Skeletal muscle tissue (tissue), 4 donors: ENCODE measurements around the gene DENND1A. TPM values are rescaled to one million over a fixed set of nuclear protein-coding genes. Genes with fewer than 3 reads are reported as not detected.

Experiments
- H3K27ac ChIP-seq: one replicate; pipeline ENCODE4 v1.7.0; 2013; ENCODE audit warnings: mild to moderate bottlenecking, low read depth, low read length, inconsistent platforms
- H3K27me3 ChIP-seq, 3 donors: one replicate each; pipeline ENCODE4 v1.7.0; 2013; ENCODE audit warnings: low read length in 3 of 3; ENCODE audit not compliant: control insufficient read depth in 3 of 3, insufficient read depth in 3 of 3
- H3K36me3 ChIP-seq, 3 donors: one replicate each; pipeline ENCODE4 v1.7.0; 2013; ENCODE audit warnings: low read length in 3 of 3; ENCODE audit not compliant: control insufficient read depth in 3 of 3, insufficient read depth in 3 of 3
- H3K4me1 ChIP-seq, 3 donors: one replicate each; pipeline ENCODE4 v1.7.0; 2013; ENCODE audit warnings: low read length in 3 of 3, mild to moderate bottlenecking in 3 of 3; ENCODE audit not compliant: control insufficient read depth in 3 of 3, insufficient read depth in 3 of 3
- H3K4me3 ChIP-seq, 3 donors: one replicate each; pipeline ENCODE4 v1.7.0; 2013; ENCODE audit warnings: low read length in 3 of 3
- H3K9ac ChIP-seq, 3 donors: one replicate each; pipeline ENCODE4 v1.7.0; 2013; ENCODE audit warnings: low read length in 3 of 3, mild to moderate bottlenecking in 3 of 3, moderate library complexity in 2 of 3, low read depth in 1 of 3
- H3K9me3 ChIP-seq, 3 donors: one replicate each; pipeline ENCODE4 v1.7.0; 2013; ENCODE audit warnings: low read length in 3 of 3; ENCODE audit not compliant: control insufficient read depth in 3 of 3
- total RNA-seq: library from RNA; depleted of rRNA; stranded (reverse); fragments of >200 nt; gene quantifications from one replicate; pipeline ENCODE4 v1.2.3, GENCODE V29; 2014
- donor health status: Osteomylitis.

DENND1A gene
- total RNA-seq, 1 donor from 2014 or later: 23.5 TPM

DNA sequence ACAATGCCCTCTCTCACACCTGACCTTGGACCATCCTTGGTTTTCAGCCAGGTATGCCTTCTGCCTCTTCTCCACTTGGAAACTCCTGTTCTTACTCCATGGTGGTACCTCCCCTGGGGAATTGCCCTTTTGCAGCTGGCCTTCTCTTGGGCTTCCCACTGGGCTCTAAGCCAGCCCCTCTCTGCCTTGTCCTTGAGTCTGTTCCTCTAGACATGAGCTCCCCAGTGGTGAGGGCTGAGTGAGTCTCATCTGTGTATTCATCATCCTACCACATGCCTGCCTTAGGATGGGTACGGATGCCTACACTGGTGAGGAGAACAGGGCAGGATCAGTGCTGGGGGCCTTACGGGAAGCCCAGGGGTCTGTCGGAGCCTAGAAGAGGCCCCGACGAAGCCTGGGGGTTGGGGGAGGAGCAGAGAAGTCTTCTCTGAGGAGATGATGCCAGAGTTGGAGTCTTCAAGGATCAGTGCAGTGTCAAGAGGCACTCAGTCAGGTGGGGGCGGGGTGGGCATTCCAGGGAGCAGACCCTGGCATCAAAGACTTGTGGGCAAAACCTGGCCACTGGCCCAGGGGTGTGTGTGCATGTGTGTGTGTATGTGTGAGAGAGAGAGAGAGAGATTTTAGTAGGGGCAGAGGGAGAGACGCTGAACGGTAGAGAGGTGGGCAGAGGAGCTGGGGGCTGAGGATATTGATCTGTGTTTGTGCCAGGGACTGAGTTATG lies 579.2 kb downstream of the DENND1A start:
- Histone ChIP-seq H3K4me1 (peaks cover 4 to 11% (median 5%) of the 10 kb centered on the region in 3 donors), H3K27me3 (peaks cover 27 to 66% (median 40%) of the 10 kb centered on the region in 3 donors), H3K27ac (no peak overlapping the region), H3K9ac (no peak overlapping the region), H3K36me3 (no peaks in the 10 kb centered on the region), H3K9me3 (no peaks in the 10 kb centered on the region), H3K4me3 (no peak overlapping the region)

DNA sequence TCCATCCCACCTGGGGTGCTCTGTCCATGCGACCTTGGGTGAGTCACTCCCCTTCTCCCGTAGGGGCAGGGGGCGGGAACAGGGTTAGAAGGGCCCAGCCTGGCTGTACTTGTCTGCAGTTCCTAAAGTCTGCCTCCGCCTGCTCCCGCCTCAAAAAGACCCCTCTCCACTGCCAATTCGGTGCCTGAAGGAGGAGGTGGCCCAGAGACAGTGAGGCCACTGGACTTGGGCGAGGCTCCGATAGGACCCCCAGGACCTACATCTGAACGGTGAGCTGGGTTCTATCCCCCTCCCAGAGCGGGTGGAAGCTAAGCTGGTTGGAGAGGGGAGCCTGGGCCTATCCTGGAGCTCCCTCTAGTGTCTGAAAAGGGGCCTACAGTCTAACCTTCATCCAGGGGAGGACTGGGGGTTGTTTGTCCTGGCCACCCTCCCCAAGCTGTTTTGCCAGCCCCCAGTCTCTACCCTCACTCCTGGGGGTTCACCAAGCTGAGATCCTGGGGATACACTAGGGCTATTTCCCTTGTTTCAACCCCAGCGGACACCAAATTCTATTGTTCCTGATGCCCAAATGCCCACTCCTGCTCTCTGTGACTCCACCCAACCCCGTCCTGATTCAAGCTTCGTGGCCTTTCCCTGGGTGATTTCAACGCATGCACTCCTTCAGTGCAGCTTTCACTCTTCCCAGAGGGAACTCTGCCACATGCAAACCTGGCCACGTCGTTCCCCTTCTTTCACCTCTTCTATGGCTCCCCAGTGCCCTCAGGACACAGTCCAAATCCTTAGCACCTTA lies 580.0 kb downstream of the DENND1A start:
- Histone ChIP-seq H3K4me3 (no peak overlapping the region), H3K36me3 (no peaks in the 10 kb centered on the region), H3K9me3 (no peaks in the 10 kb centered on the region), H3K27ac (no peak overlapping the region), H3K27me3 (peaks cover 27 to 62% (median 34%) of the 10 kb centered on the region in 3 donors), H3K9ac (no peak overlapping the region), H3K4me1 (peaks cover 5 to 16% (median 8%) of the 10 kb centered on the region in 3 donors)

DNA sequence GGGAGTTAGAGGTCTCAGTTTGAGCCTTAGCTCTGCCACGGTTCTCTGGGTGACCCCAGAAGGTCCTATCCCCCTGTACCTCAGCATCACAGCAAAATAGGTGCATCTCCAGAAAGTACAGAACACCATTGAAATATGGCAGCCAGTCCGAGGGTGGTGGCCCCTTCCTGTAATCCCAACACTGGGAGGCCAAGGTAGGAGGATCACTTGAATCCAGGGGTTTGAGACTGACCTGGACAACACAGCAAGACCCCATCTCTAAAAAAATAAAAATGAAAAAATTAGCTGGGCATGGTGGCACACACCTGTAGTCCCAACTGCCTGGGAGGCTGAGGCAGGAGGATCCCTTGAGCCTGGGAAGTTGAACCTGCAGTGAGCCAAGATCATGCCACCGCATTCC lies 580.9 kb downstream of the DENND1A start:
- Histone ChIP-seq H3K9me3 (no peaks in the 10 kb centered on the region), H3K9ac (no peak overlapping the region), H3K27ac (no peak overlapping the region), H3K27me3 (peaks cover 26 to 53% (median 27%) of the 10 kb centered on the region in 3 donors), H3K36me3 (no peaks in the 10 kb centered on the region), H3K4me3 (no peak overlapping the region), H3K4me1 (peaks cover 2 to 13% (median 6%) of the 10 kb centered on the region in 3 donors)

DNA sequence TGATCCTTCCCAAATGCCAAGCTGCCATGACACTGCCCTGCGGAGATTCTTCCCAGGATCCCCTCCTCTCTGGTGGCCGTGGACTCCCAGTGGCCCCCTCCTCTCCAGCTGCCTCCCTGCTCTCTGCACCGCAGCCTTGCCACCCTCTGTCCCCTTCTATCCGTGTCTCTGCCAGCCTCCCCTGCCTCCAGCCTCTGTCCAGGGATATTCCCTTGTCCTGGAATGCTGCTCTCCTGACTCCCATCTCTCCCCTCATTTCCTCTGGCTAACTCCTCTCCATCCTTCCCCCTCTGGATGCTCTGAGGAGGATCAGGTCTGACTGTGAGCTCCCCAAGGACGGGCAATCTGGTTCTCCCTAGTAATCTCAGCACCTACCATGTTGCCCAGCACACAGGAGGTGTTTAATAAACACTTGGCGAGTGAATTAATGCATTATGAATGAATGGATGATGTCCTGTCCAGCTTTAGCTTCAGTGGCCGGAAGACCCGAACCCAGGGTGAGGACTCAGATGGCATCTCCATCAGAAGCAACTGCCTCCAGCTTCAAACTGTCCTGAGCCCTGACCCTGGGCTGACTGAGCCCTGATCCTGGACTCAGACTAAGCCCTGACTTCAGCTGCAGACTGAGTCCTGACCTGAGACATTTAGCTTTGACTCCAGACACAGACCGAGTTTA lies 581.5 kb downstream of the DENND1A start:
- no peak overlapping the region for H3K27ac ChIP-seq
- H3K4me1 ChIP-seq: peaks cover 0 to 11% (median 8%) of the 10 kb centered on the region in 3 donors
- no peak overlapping the region for H3K4me3 ChIP-seq
- no peaks in the 10 kb centered on the region for H3K36me3 ChIP-seq
- peaks cover 21 to 49% (median 21%) of the 10 kb centered on the region in 3 donors for H3K27me3 ChIP-seq
- no peak overlapping the region for H3K9ac ChIP-seq
- H3K9me3 ChIP-seq: no peaks in the 10 kb centered on the region

DNA sequence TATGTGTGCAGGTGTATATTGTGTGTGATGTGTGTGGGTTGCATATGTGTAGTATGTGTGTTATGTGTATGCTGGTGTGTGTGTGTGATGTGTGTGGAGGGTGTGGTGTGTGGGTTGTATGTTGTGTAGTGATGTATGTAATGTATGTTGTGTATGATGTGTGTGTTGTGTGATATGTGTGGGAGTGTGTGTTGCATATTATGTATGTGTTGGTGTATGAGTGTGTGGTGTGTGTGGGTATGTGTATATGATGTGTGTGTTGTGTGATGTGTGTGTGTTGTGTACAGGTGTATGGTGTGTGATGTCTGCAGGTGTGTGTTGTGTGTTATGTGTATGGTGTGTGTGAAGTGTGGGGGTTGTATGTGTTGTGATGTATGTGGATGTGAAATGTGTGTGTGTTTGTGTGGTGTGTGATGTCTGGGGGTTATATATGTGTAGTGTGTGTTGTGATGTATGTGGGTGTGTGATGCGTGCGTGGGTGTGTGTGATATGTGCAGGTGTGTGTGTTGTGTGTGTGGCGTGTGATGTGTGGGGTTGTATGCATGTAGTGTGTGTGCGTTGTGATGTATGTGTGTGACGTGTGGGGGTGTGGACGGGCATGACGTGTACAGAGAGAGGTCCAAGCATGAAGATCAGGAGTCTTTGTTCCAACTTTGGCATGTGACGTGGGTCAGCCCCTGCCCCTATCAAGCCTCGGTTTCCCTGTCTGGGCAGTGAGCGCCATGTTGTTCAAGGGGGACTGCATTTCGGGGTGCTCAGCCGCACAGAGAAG lies 582.5 kb downstream of the DENND1A start:
- Histone ChIP-seq H3K4me3 (no peak overlapping the region), H3K9me3 (no peaks in the 10 kb centered on the region), H3K4me1 (peaks cover 0 to 11% (median 8%) of the 10 kb centered on the region in 3 donors), H3K36me3 (no peaks in the 10 kb centered on the region), H3K27ac (no peak overlapping the region), H3K9ac (no peak overlapping the region), H3K27me3 (peaks cover 13 to 39% (median 20%) of the 10 kb centered on the region in 3 donors)

DNA sequence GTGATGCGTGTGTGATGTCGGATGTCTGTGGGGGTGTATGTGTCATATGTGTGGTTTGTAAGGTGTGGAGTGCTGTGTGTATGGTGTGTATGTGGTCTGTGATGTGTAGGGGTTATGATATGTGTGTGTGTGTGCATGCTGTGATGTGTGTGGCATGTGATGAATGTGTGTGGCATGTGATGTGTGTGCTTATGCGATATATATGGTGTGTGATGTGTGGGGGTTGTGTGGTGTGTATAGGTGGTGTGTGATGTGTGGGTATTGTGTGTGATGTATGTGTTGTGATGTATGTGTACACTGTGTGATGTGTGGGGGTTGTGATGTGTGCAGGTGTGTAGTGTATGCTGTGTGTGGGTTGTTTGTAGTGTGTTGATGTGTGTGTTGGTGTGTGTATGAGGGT lies 583.1 kb downstream of the DENND1A start:
- Histone ChIP-seq H3K4me3 (no peak overlapping the region), H3K9me3 (no peaks in the 10 kb centered on the region), H3K27me3 (peaks cover 13 to 36% (median 20%) of the 10 kb centered on the region in 3 donors), H3K9ac (no peak overlapping the region), H3K4me1 (peaks cover 0 to 11% (median 8%) of the 10 kb centered on the region in 3 donors), H3K36me3 (no peaks in the 10 kb centered on the region), H3K27ac (no peak overlapping the region)

DNA sequence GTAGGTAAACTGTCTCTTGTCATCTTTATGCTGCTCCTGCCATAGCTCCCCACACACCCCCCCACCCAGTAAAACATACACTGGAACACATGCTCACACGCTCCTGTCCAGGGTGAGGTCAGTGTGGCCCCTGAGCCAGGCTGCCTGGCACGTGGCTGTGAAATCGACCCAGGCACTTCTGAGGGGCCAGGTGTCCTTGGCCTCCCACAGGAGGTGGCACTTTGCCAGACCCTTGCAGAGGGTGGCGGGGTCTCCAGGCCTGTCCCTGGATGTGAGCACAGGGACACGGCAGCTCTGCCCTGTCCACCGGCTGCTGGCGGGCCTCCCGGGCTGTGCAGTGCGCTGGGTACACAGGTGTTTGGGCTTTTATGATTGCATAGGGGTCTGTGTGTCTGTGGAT lies 583.9 kb downstream of the DENND1A start:
- no peak overlapping the region for H3K27ac ChIP-seq
- H3K4me1 ChIP-seq: peaks cover 0 to 11% (median 8%) of the 10 kb centered on the region in 3 donors
- no peak overlapping the region for H3K9ac ChIP-seq
- H3K27me3 ChIP-seq: peaks cover 13 to 36% (median 20%) of the 10 kb centered on the region in 3 donors
- no peaks in the 10 kb centered on the region for H3K36me3 ChIP-seq
- H3K4me3 ChIP-seq: no peak overlapping the region
- H3K9me3 ChIP-seq: no peaks in the 10 kb centered on the region

DNA sequence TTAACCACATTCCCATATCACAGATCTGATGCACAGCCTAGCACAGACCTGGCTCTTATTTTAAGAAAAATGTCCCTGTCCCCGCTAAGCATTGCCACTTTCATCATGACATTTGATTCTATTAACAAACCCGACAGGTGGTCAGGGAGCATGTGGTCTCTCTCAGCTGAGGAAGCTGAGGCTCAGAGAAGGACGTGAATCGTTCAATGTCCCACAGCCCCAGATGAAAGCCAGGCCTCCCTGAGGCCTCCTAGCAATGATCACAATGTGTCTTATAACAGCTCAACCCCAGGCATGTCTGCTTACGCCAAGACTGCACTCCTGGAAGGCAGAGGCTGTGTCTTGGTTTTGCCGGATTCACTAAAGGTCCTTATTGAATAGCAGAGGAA lies 584.4 kb downstream of the DENND1A start:
- no peaks in the 10 kb centered on the region for H3K36me3 ChIP-seq
- H3K4me3 ChIP-seq: no peak overlapping the region
- H3K9ac ChIP-seq: no peak overlapping the region
- H3K27me3 ChIP-seq: peaks cover 13 to 33% (median 20%) of the 10 kb centered on the region in 3 donors
- no peak overlapping the region for H3K27ac ChIP-seq
- no peaks in the 10 kb centered on the region for H3K9me3 ChIP-seq
- peaks cover 0 to 11% (median 8%) of the 10 kb centered on the region in 3 donors for H3K4me1 ChIP-seq

DNA sequence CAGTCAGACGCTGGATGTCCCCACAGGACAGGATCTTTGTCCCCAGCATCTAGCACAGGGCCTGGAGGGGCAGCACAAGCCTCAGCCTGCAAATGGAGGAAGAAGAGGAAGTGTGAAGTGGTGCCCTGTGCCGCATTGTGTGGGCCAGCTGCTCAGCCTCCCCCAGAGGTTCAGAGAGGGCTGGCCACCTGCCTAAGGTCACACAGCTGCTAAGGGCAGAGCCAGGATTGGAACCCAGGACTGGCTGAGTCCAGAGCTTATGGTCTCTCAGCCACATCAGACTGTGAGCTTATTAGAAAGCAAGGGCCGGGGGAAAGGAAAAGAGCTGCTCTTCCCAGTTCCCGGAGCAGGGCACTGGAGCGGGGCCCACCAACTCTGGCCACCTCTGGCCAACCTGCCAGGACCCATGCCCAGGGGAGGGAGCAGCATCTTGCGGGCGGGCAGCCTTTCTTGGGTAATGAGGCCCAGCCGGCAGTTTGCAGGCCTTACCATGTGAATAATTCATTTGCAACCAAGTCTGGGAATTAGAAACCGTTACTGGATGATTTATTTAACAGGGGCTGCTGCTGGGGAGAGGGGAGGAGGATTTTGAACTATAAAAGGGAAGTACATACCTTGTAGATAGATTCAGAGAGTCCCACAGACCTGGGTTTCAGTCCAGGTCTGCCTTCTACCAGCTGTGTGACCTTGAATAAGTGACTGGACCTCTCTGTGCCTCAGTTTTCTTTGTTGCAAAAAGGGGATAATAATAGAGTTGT lies 585.6 kb downstream of the DENND1A start:
- Histone ChIP-seq H3K27ac (no peak overlapping the region), H3K9ac (no peak overlapping the region), H3K4me3 (no peak overlapping the region), H3K27me3 (peaks cover 13 to 21% (median 20%) of the 10 kb centered on the region in 3 donors), H3K36me3 (no peaks in the 10 kb centered on the region), H3K9me3 (no peaks in the 10 kb centered on the region), H3K4me1 (peaks cover 8 to 17% (median 16%) of the 10 kb centered on the region in 3 donors)
